ENCODE data around the gene STARD7. TPM values are rescaled to one million over a fixed set of nuclear protein-coding genes. Genes with fewer than 3 reads are reported as not detected.

The STARD7 gene
- total and polyA plus RNA-seq, 9 of the 15 experiments (the other 6 are each of a cell fraction or from before 2014, with no cell fraction given), result 90.9 to 196 (median 145) TPM

GRCh38 chr2:96225016-96225533 lies 16.4 kb upstream of the STARD7 start (continued):
- TF ChIP-seq, protein P1, sequence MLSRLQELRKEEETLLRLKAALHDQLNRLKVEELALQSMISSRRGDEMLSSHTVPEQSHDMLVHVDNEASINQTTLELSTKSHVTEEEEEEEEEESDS (CRISPR knock-in tag; IDR thresholded peaks at IDR 0.05), result no peak
- 0 out of 2 replicates have a peak, but pooled peaks have one; percentile 24 for TF ChIP-seq CREM (IDR thresholded peaks at IDR 0.05; ENCODE audit: low read depth)
- no peak for TF ChIP-seq ETV6 (IDR thresholded peaks at IDR 0.05; ENCODE audit: borderline replicate concordance in 1 of 2, low read depth in 2 of 2, low read length in 1 of 2)
- no peak for TF ChIP-seq ETV6 (CRISPR knock-in tag; IDR thresholded peaks at IDR 0.05; ENCODE audit: borderline replicate concordance)
- TF ChIP-seq, protein P2, sequence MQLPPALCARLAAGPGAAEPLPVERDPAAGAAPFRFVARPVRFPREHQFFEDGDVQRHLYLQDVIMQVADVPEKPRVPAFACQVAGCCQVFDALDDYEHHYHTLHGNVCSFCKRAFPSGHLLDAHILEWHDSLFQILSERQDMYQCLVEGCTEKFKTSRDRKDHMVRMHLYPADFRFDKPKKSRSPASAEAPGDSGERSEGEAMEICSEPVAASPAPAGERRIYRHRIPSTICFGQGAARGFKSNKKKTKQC (CRISPR knock-in tag; IDR thresholded peaks at IDR 0.05), result no peak
- TF ChIP-seq ZNF277 (CRISPR knock-in tag; IDR thresholded peaks at IDR 0.05; ENCODE audit: borderline replicate concordance), result no peak
- no peak for TF ChIP-seq NCOA1 (IDR thresholded peaks at IDR 0.05; ENCODE audit: low read depth)
- TF ChIP-seq CBX8 (IDR thresholded peaks at IDR 0.05; ENCODE audit: borderline replicate concordance, extremely low read depth, low read depth, low read length, poor library complexity, severe bottlenecking), result no peak
- TF ChIP-seq ZC3H8 (IDR thresholded peaks at IDR 0.05), result no peak
- 0 out of 2 replicates have a peak, but pooled peaks have one; percentile 76 for TF ChIP-seq ERF (CRISPR knock-in tag; IDR thresholded peaks at IDR 0.05)
- peak; percentile 80 for TF ChIP-seq BCL6 (CRISPR knock-in tag; IDR thresholded peaks at IDR 0.05)
- no peak; a peak in 1 of 4 replicates for TF ChIP-seq NRF1 (conservative IDR thresholded peaks at IDR 0.05 in 1 of 2, IDR thresholded peaks at IDR 0.05 in 1 of 2)
- no peak for TF ChIP-seq TAF15 (IDR thresholded peaks at IDR 0.05; ENCODE audit: low read depth, low read length)
- peak; percentile 15; the same call in 1 of the 2 replicates for TF ChIP-seq PTRF (tag; IDR thresholded peaks at IDR 0.05)
- TF ChIP-seq SNIP1 (IDR thresholded peaks at IDR 0.05; ENCODE audit: low read depth), result no peak
- no peak for TF ChIP-seq PHB (CRISPR knock-in tag; IDR thresholded peaks at IDR 0.05)
- TF ChIP-seq ZNF551 (CRISPR knock-in tag; IDR thresholded peaks at IDR 0.05), result no peak
- no peak for TF ChIP-seq NONO (IDR thresholded peaks at IDR 0.05; ENCODE audit: low read depth in 2 of 2, low read length in 1 of 2)
- no peak for TF ChIP-seq RBBP5 (IDR thresholded peaks at IDR 0.05; ENCODE audit: borderline replicate concordance, insufficient read depth, low read length, poor library complexity, severe bottlenecking)
- TF ChIP-seq ZNF12 (CRISPR knock-in tag; IDR thresholded peaks at IDR 0.05), result no peak
- TF ChIP-seq MYNN (IDR thresholded peaks at IDR 0.05), result no peak
- TF ChIP-seq MYNN (CRISPR knock-in tag; IDR thresholded peaks at IDR 0.05), result no peak
- TF ChIP-seq ZNF507 (tag; conservative IDR thresholded peaks at IDR 0.05), result no peak
- TF ChIP-seq BHLHE40 (IDR thresholded peaks at IDR 0.05; ENCODE audit: low read length), result no peak
- no peak for TF ChIP-seq EHMT2 (IDR thresholded peaks at IDR 0.05)
- peak; percentile 31; the same call in 1 of the 2 replicates for TF ChIP-seq PML (IDR thresholded peaks at IDR 0.05; ENCODE audit: low read length)
- TF ChIP-seq NBN (IDR thresholded peaks at IDR 0.05; ENCODE audit: low read depth), result no peak
- TF ChIP-seq JUND (IDR thresholded peaks at IDR 0.05; ENCODE audit: borderline replicate concordance, low read depth, low read length), result no peak
- TF ChIP-seq JUND (tag; IDR thresholded peaks at IDR 0.05; ENCODE audit: borderline replicate concordance, low read depth, low read length), result peak; percentile 56; the same call in 2 of the 3 replicates
- TF ChIP-seq PTTG1 (tag; IDR thresholded peaks at IDR 0.05; ENCODE audit: low read depth), result peak; percentile 75
- no peak for TF ChIP-seq POLR2A (conservative IDR thresholded peaks at IDR 0.05)

Measured in K562 (cell line).